ENCODE results near the gene LDB2. TPM values are rescaled to one million over a fixed set of nuclear protein-coding genes. Genes with fewer than 3 reads are reported as not detected.

The LDB2 gene
- total RNA-seq, 4 donors from 2014 or later, result 33.7 to 191 (median 43.5) TPM

- TF ChIP-seq CTCF (IDR thresholded peaks at IDR 0.05), result no peak
- ATAC-seq (ENCODE audit: low FRiP score) (no peak), DNase-seq (ENCODE audit: low spot score) (no peak)
These were observed 53.4 kb downstream of the LDB2 start for GRCh38 chr4:16844816-16845586.

GRCh38 chr4:16843831-16844508 is 54.5 kb downstream of the LDB2 start:
- ATAC-seq (ENCODE audit: low FRiP score) (peak; percentile 48), DNase-seq (ENCODE audit: low spot score) (no peak)
- TF ChIP-seq CTCF (IDR thresholded peaks at IDR 0.05), result no peak

GRCh38 chr4:16838226-16838875 is 60.1 kb downstream of the LDB2 start:
- no peak for ATAC-seq (ENCODE audit: low FRiP score)
- no peak for TF ChIP-seq CTCF (IDR thresholded peaks at IDR 0.05)
- no peak for DNase-seq (ENCODE audit: low spot score)

- no peak for ATAC-seq (ENCODE audit: low FRiP score)
- no peak for TF ChIP-seq CTCF (IDR thresholded peaks at IDR 0.05)
- DNase-seq (ENCODE audit: low spot score), result no peak
These were observed 61.0 kb downstream of the LDB2 start for GRCh38 chr4:16837475-16837874.

- DNase-seq (ENCODE audit: low spot score), result no peak
- TF ChIP-seq CTCF (IDR thresholded peaks at IDR 0.05), result no peak
- ATAC-seq (ENCODE audit: low FRiP score), result no peak
These were observed 62.1 kb downstream of the LDB2 start for GRCh38 chr4:16836324-16836723.

GRCh38 chr4:16835597-16836247 is 62.7 kb downstream of the LDB2 start:
- no peak for TF ChIP-seq CTCF (IDR thresholded peaks at IDR 0.05)
- no peak for ATAC-seq (ENCODE audit: low FRiP score)
- DNase-seq (ENCODE audit: low spot score), result no peak
